B cell (primary cell): Measurements from ENCODE around the gene C16orf46. TPM values are rescaled to one million over a fixed set of nuclear protein-coding genes. Genes with fewer than 3 reads are reported as not detected.

Experiments used
- ATAC-seq: fragments of 200-7000 bp; cut with Tn5 transposase; one replicate; pipeline ENCODE4 v1.10.0; 2021; ENCODE audit warnings: low read depth, mild to moderate bottlenecking, moderate number of reproducible peaks, moderate library complexity
- CTCF ChIA-PET: fragments of 350-600 bp; sonication (Branson Sonifier 250); formaldehyde crosslinking; loops from one replicate; lab custom pipeline; 2021; ENCODE audit warnings: antibody characterized with exemption, inconsistent platforms; lab: Charles Lee
- POLR2A ChIA-PET: fragments of 350-600 bp; sonication (Branson Sonifier 250); formaldehyde crosslinking; loops from one replicate; lab custom pipeline; 2021; ENCODE audit warnings: antibody characterized with exemption; lab: Charles Lee
- DNase-seq: peaks from one replicate; pipeline ENCODE4 v3.0.0; 2013
- H2AFZ ChIP-seq: 2 replicates; pipeline ENCODE4 v1.6.1; 2012; ENCODE audit warnings: mild to moderate bottlenecking, low read depth, low read length; ENCODE audit not compliant: insufficient read depth, poor library complexity, severe bottlenecking
- H3K27ac ChIP-seq, 2 donors: 1 replicate in 1 of 2; 2 replicates in 1 of 2; pipeline ENCODE4 v1.5.1; 2012 to 2013; ENCODE audit warnings: low read length in 2 of 2, mild to moderate bottlenecking in 2 of 2, moderate library complexity in 1 of 2
- H3K27me3 ChIP-seq, 4 experiments: fragments of 200-600 bp in 1 of 4; sonication (generic) in 1 of 4; replicated peaks in 1 of 4; 1 replicate in 2 of 4; 2 replicates in 2 of 4; pipeline versions ENCODE4 v1.6.1 to v1.7.0; 2013 to 2016; ENCODE audit warnings: low read length in 3 of 4, mild to moderate bottlenecking in 2 of 4, mixed read lengths in 1 of 4, moderate library complexity in 1 of 4; ENCODE audit not compliant: insufficient read depth in 4 of 4, control insufficient read depth in 3 of 4; ENCODE audit errors: control extremely low read depth in 1 of 4
- H3K36me3 ChIP-seq, 2 experiments: replicated peaks in 1 of 2; 1 replicate in 1 of 2; 2 replicates in 1 of 2; pipeline versions ENCODE4 v1.6.1 to v1.7.1; 2013; ENCODE audit warnings: low read length in 1 of 2; ENCODE audit not compliant: insufficient read depth in 2 of 2, control insufficient read depth in 1 of 2; ENCODE audit errors: control extremely low read depth in 1 of 2, extremely low read depth in 1 of 2
- H3K4me1 ChIP-seq, 2 donors: fragments of 200-600 bp in 1 of 2; sonication (generic) in 1 of 2; 1 replicate in 1 of 2; 2 replicates in 1 of 2; pipeline versions ENCODE4 v1.5.1 to v1.6.1; 2013 to 2017; ENCODE audit warnings: low read length in 2 of 2; ENCODE audit not compliant: control insufficient read depth in 2 of 2, insufficient read depth in 2 of 2
- H3K4me2 ChIP-seq: replicated peaks from 2 replicates; pipeline ENCODE3; 2012; ENCODE audit warnings: mild to moderate bottlenecking, low read depth, low read length; ENCODE audit not compliant: poor library complexity, severe bottlenecking
- H3K4me3 ChIP-seq, 5 experiments: fragments of 200-600 bp in 1 of 5; sonication (generic) in 1 of 5; 1 replicate in 3 of 5; 2 replicates in 2 of 5; pipeline versions ENCODE4 v1.5.1 to v1.7.0; 2011 to 2016; ENCODE audit warnings: low read length in 4 of 5, mild to moderate bottlenecking in 4 of 5, low read depth in 2 of 5, control low read depth in 1 of 5, moderate library complexity in 1 of 5; ENCODE audit not compliant: insufficient read depth in 1 of 5; ENCODE audit errors: control extremely low read depth in 1 of 5, extremely low read depth in 1 of 5
- H3K79me2 ChIP-seq: fragments of 200-600 bp; sonication (generic); one replicate; pipeline ENCODE4 v1.6.0; 2016; ENCODE audit warnings: low read length; ENCODE audit not compliant: control insufficient read depth, insufficient read depth
- H3K9ac ChIP-seq: fragments of 200-600 bp; sonication (generic); 2 replicates; pipeline ENCODE4 v1.6.1; 2017; ENCODE audit warnings: mild to moderate bottlenecking, low read length, moderate library complexity
- H3K9me3 ChIP-seq, 3 donors: one replicate each; pipeline versions ENCODE4 v1.6.1 to v1.7.1; 2013; ENCODE audit warnings: low read length in 2 of 3; ENCODE audit not compliant: control insufficient read depth in 2 of 3, insufficient read depth in 1 of 3; ENCODE audit errors: control extremely low read depth in 1 of 3
- H4K20me1 ChIP-seq: 2 replicates; pipeline ENCODE4 v1.6.0; 2012; ENCODE audit warnings: mild to moderate bottlenecking, low read length; ENCODE audit not compliant: insufficient read depth, control insufficient read depth, poor library complexity, severe bottlenecking
- H3K27ac Mint-ChIP-seq: one replicate; pipeline ENCODE4 v1.8.0; 2021; ENCODE audit warnings: mixed read lengths
- H3K27me3 Mint-ChIP-seq: one replicate; pipeline ENCODE4 v1.8.0; 2021; ENCODE audit warnings: mixed read lengths
- H3K4me1 Mint-ChIP-seq: one replicate; pipeline ENCODE4 v1.8.0; 2021; ENCODE audit warnings: mixed read lengths
- H3K4me3 Mint-ChIP-seq: one replicate; pipeline ENCODE4 v1.8.0; 2021; ENCODE audit warnings: mixed read lengths
- H3K9me3 Mint-ChIP-seq: one replicate; pipeline ENCODE4 v1.8.0; 2022; ENCODE audit warnings: mixed read lengths; ENCODE audit not compliant: insufficient read depth
- CTCF ChIP-seq: fragments of 200-600 bp; IDR thresholded peaks from one replicate; pipeline ENCODE4 v1.8.0; 2022; ENCODE audit warnings: antibody characterized with exemption, mild to moderate bottlenecking
- EZH2 ChIP-seq: IDR thresholded peaks from 2 replicates; pipeline ENCODE4 v1.6.1; 2012; ENCODE audit warnings: borderline replicate concordance, low read depth, mild to moderate bottlenecking, moderate library complexity, low read length; ENCODE audit not compliant: insufficient read depth, poor library complexity, severe bottlenecking
- WGBS: methylation state at CpG from one replicate; pipeline ENCODE4 v1.1.5; 2013; ENCODE audit warnings: missing lambda C conversion rate; ENCODE audit not compliant: insufficient coverage; 5-methylcytosine and 5-hydroxymethylcytosine counted together
- intact Hi-C: fragments of 100-400 bp; cut with micrococcal nuclease; formaldehyde crosslinking; loops from one replicate; pipeline ENCODE4 v1.10.0; 2022
- polyA plus RNA-seq: library from polyadenylated mRNA; depleted of rRNA; stranded (reverse); fragments of >200 nt; gene quantifications from 2 replicates; pipeline ENCODE4 v1.2.3, GENCODE V29; 2012
- total RNA-seq, 2 donors: library from RNA; stranded (reverse); fragments of 120-200 nt in 1 of 2; gene quantifications; 1 replicate in 1 of 2; 2 replicates in 1 of 2; pipeline versions ENCODE4 v1.2.3 to v1.2.4, GENCODE V29; 2013 to 2022

The C16orf46 gene
- total and polyA plus RNA-seq, 2 donors (not counting 1 experiment from before 2014, with no cell fraction given), result 0.28 TPM; not detected in 1

DNA sequence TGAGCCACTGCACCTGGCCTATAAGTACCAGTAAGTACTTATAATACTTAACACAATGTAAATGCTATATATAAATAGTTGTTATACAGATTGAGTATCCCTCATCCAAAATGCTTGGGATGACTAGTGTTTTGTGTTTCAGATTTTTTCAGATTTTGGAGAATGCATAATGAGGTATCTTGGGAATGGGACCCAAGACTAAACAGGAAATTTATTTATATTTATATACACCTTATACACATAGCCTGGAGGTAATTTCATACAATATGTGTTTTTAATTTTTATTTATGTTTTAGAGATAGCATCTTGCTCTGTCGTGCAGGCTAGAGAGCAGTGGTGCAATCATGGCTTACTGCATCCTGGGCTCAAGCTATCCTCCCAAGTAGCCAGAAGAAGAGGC is 28.9 kb upstream of the C16orf46 start:
- Histone ChIP-seq H3K9ac (no peak overlapping the region), H3K79me2 (no peaks in the 10 kb centered on the region), H3K4me3 (no peak overlapping the region), H3K27me3 (peaks cover 0 to 3% (median 0%) of the 10 kb centered on the region in 4 experiments), H3K36me3 (no peaks in the 10 kb centered on the region), H3K27ac (no peak overlapping the region), H2AFZ (no peak overlapping the region), H3K9me3 (no peaks in the 10 kb centered on the region), H3K4me1 (no peaks in the 10 kb centered on the region), H4K20me1 (no peaks in the 10 kb centered on the region), H3K4me2 (no peak overlapping the region)
- H3K4me1 Mint-ChIP-seq, result no peaks in the 10 kb centered on the region
- CTCF ChIA-PET, result no interaction called here
- no peak overlapping the region for H3K27ac Mint-ChIP-seq
- ATAC-seq (no peak), DNase-seq (no peak)
- no peaks in the 10 kb centered on the region for H3K9me3 Mint-ChIP-seq
- POLR2A ChIA-PET, result no interaction called here
- no peak overlapping the region for H3K4me3 Mint-ChIP-seq
- H3K27me3 Mint-ChIP-seq, result peaks cover 12% of the 10 kb centered on the region
- TF ChIP-seq CTCF (no peak), EZH2 (no peak)
- WGBS, result 100% methylated on average over 1 of the region's 1 CpG
- intact Hi-C loops, result no loop called here

DNA sequence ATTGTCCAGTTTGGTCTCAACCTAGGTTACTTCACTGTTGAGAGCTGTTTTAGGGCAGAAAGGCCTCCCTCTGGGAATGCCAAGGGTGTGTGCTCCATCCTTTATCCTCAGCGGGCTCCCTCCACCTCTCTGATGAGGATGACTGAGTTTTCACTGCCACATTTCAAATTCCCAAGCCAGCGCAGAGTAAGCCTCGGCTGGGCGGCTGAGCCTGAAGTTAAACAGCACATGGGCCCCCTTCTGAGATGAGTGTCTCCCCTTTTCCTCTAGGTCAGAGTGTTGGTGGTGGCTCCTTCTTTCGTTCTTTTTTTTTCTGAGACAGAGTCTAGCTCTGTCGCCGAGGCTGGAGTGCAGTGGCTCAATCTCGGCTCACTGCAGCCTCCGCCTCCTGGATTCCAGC is 24.7 kb upstream of the C16orf46 start:
- H3K4me1 ChIP-seq, result peaks cover 5% of the 10 kb centered on the region in 2 donors
- H3K27me3 ChIP-seq, result no peaks in the 10 kb centered on the region
- POLR2A ChIA-PET, result no interaction called here
- H3K79me2 ChIP-seq, result no peaks in the 10 kb centered on the region
- no peak overlapping the region for H3K27ac ChIP-seq
- intact Hi-C loops, result no loop called here
- no peak overlapping the region for H3K4me3 Mint-ChIP-seq
- no peak overlapping the region for H3K4me2 ChIP-seq
- no peak overlapping the region for H2AFZ ChIP-seq
- H3K4me1 Mint-ChIP-seq, result no peaks in the 10 kb centered on the region
- no peaks in the 10 kb centered on the region for H3K9me3 Mint-ChIP-seq
- DNase-seq (no peak), ATAC-seq (no peak)
- 94% methylated on average over 3 of the region's 9 CpGs for WGBS
- CTCF ChIA-PET, result no interaction called here
- no peaks in the 10 kb centered on the region for H4K20me1 ChIP-seq
- H3K9me3 ChIP-seq, result no peaks in the 10 kb centered on the region
- peaks cover 7% of the 10 kb centered on the region for H3K27me3 Mint-ChIP-seq
- no peak for TF ChIP-seq EZH2
- H3K9ac ChIP-seq, result no peak overlapping the region
- H3K36me3 ChIP-seq, result no peaks in the 10 kb centered on the region
- H3K27ac Mint-ChIP-seq, result no peak overlapping the region
- no peak overlapping the region for H3K4me3 ChIP-seq
